HPDE6-E6E7 (cell line): ENCODE results near the gene FAM9C.
"Not testable (repeated sequence)": the region's sequence is repeated elsewhere in the genome, so short reads cannot be mapped to it uniquely, and the experiment has no call there.

ENCODE experiments used
- DNase-seq: peaks from one replicate; pipeline ENCODE4 v3.0.0; 2011; ENCODE audit warnings: missing footprints; ENCODE audit errors: extremely low spot score

Gene FAM9C

GRCh38 chrX:13044441-13044840 is at the start of gene FAM9C:
Gene FAM9C, minus strand, starts transcription at chrX:13044620. Its CDS starts 831 bp downstream, at chrX:13043789.
- DNase-seq: no peak

- DNase-seq: no peak
Observed at GRCh38 chrX:13093529-13094140, 49.2 kb upstream of the FAM9C start.

GRCh38 chrX:13092455-13092941 is 48.1 kb upstream of the FAM9C start:
- DNase-seq: no peak

DNA sequence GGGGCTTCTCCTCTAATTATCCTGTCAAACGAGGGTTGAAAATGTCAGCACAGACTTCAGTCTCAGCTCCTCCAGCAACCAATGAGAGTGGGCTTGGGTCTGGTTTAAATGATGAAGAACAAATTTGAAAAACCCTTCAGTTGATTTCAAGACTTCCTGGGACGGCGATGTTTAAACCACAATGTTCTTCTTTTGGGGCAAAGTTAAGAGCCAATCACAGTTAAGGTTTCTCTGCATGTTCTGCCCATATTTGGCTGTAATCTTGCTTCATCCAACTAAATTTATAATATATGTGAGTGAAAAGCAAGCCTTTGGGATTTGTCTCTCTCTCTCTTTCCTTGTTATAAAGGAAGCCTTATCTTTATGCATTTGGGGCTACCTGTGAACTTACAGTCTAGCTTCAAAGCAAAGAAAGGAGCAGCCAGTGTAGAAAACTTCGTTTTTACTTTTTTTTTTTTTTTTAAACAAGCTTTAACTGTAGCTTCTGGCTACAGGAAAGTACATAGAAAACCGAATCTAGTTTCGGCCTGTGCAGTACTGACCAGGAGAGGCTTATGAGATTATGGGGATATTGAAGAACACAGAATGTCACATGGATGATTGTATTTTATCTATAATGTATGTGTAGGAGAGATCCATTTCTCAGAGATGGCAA is 46.8 kb upstream of the FAM9C start:
- no peak for DNase-seq

DNA sequence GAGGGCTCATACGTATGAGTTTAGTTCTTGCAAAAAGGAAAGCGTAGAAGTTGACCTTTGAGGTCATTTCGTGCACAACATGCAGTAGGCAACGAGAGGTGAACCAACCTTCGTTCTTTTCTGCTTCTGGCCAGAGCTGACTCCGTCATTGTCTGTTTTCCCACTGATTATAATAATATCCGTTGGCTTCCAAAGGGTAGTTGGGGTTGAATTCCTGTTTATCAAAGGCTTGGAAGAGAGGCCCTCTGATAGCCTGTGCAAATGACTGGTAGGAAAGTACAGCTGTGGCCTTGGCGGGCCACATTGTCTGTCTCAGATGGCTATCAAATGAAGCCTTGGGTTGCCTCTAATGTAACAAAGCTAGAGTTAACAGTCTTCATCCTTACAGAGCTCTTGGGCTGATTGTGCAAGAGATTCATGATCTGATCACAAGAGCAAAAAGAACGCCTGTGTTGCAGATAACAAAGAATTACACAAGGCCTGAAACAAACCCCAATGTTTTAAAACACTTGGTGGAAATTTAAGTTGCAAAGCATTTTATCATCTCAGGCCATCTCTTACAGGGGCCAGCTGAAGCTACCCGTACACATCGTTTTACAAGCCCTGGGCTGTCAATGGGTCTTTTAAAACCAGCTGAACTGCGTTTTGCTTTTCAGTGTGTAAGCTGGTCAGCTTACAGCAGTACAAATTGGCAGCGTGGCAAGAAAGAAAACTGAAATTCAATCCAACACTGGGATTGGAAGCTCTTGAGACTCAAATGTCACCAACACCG is 46.1 kb upstream of the FAM9C start:
- no peak for DNase-seq

DNA sequence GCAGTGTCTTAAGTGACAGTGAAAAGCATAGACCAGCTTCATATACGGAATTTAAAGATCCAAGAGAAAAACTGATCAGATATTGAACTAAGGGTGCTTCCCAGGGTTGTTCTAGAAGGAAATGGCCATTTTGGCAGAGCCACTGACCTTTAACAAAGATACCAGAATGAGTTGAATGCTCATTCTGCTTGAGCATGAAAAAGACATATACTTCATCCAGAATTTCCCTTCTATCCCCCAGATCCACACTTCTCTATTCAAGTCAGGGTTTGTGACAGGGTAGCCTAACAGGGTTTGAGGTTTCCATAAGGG is 45.6 kb upstream of the FAM9C start:
- no peak for DNase-seq

GRCh38 chrX:13088156-13088487 is 43.7 kb upstream of the FAM9C start:
- DNase-seq: no peak

DNA sequence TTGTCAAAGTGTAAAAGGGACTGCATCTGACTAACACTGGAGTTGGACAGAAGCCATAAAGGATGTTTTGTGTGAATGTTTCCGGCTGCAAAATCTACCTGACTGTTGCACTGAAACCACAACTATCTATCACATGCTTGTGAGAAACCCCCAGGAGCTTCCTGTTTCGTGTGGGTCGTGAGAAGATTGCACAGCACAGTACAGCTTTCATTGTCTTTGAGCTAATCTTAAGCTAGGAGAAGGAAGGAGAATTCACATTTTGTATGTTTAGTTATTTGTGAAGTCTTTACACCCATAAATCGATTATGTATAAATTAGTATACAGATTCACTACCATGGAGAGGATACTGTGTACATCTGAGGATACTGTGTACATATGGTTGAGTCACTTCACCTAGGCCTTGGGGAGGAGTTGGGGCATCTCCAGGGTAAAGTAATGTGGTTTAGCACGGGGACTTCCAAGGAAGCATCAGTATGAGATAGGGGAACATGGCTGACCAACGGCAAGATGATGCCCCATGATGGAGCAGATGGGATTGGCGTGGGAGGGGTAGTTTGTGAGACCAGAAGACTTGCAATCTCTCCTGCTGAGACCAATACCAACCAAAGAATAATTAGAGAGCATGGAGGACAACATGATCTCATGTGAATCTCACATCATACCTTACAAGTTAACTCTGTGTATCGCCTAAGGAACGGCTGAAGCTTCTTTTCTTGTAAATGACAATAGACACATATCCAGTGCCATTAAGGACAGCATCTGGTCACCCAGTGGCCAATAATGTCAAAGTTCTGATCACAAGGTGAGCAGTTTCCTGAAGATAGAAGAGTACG is 43.1 kb upstream of the FAM9C start:
- DNase-seq: peak; percentile 29

GRCh38 chrX:13086793-13087321 is 42.4 kb upstream of the FAM9C start:
- not testable (repeated sequence) for DNase-seq

GRCh38 chrX:13086076-13086475 is 41.7 kb upstream of the FAM9C start:
- no peak for DNase-seq

DNA sequence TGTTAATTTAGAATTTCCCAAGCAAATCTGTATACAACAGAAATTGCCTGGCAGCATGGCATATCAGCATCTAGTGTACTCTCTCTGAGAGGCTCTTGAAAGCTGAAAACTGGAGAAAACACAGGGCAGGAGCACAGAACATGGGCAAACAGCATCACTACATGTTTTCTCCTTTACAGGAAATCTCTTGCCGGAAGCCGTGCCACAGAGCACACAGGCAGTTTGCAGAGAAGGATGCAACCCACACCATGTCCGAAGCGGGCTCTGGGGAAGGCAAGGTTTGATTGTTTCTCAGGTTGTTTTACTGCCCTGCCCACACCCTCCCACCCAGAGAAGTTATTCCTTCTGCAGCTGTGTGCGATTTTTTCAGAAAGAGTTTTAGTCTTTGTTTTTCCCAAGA is 41.1 kb upstream of the FAM9C start:
- DNase-seq: no peak

- no peak for DNase-seq
Observed at GRCh38 chrX:13084611-13085010, 40.2 kb upstream of the FAM9C start.

DNA sequence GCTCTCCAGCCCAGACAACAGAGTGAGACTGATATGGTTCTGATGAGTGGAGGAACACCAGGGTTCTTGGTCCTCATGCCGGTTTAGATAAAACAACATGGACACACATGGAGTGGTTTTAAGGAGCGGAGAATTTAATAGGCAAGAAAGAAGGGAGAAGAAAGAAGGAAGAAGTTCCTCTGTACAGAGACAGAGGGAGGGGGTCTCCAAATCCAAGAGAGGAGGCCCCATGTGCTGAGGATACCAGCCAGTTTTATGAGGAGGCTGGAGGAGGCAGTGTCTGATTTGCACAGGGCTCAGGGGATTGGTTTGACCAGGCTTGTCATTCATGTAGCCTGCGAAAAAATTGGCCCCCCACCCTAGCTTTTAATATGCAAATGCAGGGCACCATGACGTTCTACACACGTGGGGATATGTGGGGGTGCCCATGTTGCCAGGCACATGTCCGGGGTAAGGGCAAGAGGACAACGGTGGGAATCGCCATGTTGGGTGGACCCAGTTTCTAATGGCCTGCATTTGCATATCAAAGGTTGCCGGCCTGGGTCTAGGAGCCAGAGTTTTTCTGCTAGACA is 39.4 kb upstream of the FAM9C start:
- DNase-seq: not testable (repeated sequence)

GRCh38 chrX:13082206-13083065 is 38.0 kb upstream of the FAM9C start:
- no peak for DNase-seq

DNA sequence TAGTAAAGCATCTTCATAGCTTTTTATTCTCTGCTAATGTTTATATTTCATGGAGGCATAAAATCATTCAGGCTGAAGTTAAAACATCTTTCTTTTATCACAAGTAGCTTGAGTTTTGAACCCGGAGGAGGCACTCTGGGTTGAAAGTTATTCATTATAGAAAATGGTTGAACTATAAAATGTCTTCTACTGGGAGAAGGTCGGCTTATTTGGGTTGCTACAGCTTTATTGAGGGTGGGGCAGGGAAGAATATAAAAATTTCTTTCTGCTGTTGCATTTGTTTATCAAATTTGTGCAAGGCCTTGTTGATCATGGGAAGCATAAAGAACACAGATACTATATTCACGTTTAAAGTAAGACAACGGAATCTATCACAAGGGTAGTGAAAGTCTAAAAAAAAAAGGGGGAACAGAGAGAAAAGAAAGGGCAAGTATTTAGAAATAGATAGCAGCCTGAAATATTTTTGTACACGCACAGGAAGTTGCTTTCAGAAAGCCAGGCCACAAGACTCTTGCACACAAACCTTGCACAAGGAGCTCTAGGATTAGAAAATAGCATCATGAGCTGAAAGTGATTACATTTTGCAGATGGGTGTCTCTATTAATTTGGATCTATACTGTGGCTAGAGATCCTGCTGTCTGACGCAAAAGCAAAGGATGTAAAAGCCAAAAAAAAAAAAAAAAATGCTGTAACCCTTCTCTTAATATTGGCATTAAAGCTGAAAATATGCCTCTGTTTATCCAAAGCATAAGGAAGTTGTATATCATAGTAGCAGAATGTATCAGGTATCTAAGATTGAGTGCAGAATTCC is 37.2 kb upstream of the FAM9C start:
- no peak for DNase-seq

DNA sequence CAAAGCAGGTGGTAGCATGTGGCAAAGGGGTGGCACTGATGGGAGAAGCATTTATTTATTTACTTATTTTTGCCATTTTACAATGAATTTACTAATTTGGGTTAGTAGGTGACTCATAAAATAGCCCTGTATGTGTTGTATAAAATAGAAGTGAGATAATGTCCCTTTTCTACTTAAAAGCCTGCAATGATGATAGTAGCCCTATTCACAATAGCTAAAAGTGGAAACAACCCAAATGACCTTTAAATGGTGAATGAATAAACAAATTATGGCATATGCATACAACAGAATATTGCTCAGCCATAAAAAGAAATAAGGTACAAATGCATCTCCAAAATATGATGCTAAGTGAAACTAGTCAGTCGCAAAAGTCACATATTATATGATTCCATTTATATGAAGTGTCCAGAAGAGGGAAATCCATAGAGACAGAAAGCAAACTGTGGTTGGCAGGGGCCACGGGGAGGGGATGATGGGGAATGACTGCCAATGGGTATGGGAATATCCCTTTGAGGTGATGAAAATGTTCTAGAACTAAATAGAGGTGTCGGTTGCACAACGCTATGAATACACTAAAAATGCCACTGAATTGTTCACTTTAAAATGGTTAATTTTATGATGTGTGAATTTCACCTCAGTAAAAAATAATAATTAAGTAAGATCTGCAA is 35.8 kb upstream of the FAM9C start:
- no peak for DNase-seq

DNA sequence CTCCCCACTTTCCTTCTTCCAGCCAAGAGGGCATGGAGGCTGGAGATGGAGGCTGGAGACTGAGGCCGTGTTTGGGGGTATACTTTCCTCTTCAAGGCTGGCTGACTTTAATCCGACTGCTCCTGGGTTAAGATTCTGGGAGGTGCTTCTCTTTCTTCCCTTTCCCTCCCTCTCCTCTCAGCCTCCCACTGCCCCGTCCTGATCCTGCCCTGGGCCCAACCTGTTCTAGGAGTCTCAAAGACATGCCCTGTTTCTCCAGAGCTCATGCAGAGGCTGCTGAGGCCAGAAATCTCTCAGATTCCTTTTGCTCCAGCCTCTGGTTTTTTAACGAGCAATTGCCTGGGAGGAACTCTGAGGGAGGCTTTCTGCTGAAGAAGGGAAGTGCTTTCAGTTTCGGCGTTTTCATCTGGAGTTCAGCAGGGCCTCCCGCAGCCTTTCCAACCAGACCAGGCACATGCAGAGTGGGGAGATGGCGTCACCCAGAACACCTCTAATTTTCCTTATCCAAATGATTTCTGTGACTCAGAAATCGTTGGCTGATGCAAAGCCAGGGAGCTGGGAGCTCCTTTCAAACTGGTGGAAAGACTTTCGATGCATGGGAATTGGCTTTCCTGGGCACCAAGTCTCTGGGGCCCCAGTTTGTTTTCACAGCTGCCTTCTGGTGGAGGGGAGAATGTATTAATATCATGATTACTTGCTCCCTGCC is 34.5 kb upstream of the FAM9C start:
- DNase-seq: no peak

GRCh38 chrX:13077168-13077567 is 32.7 kb upstream of the FAM9C start:
- DNase-seq: no peak
